NCI-H345 (cell line): ENCODE measurements around the gene TNRC18.
"Not testable (repeated sequence)": the region's sequence is repeated elsewhere in the genome, so short reads cannot be mapped to it uniquely, and the experiment has no call there.

Source experiments
- DNase-seq: peaks from one replicate; lab custom pipeline; 2025; lab: John Stamatoyannopoulos, UW

TNRC18 gene

DNA sequence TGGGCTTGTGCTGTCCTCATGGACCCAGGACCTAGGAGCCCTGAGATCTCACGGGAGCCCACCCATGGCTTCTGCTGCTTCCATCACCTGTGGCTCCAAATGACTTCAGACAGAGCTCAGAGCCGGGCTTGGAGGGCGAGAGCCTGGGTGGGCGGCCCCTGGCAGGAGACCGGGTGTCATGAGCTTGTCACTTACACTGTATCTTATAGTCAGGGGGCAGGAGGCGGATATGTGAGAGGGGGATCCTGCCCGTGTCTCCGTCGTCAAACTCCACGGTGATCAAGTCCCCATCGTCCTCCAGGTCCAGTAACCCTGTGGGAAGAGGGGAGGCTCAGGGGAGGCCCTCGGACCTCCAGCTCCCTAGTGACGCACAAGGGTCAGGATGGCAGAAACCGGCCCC, 107.9 kb downstream of the TNRC18 start:
- DNase-seq: no peak

DNA sequence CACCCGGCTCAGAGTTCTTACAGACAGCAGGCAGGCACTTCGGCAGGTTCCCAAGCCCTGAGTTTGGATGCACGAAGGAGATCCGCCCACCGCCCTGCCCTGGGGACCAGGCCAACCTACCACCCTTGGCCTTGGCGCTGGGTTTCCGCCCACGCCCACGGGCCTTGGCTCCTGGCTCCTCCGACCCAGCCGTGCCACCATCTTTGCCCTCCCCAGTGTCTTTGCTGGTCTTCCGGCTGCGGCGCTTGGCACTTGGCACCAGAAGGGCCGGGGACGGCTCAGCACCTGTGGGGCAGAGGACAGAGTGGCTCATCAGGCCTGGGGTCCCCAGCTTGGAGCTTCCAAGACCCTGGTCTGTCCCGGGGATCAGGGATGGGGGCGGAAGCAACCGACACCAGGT, 108.8 kb downstream of the TNRC18 start:
- no peak for DNase-seq

GRCh38 chr7:5313076-5313885, 110.4 kb downstream of the TNRC18 start:
- DNase-seq: not testable (repeated sequence)

GRCh38 chr7:5312276-5313070, 111.2 kb downstream of the TNRC18 start:
- DNase-seq: not testable (repeated sequence)

DNA sequence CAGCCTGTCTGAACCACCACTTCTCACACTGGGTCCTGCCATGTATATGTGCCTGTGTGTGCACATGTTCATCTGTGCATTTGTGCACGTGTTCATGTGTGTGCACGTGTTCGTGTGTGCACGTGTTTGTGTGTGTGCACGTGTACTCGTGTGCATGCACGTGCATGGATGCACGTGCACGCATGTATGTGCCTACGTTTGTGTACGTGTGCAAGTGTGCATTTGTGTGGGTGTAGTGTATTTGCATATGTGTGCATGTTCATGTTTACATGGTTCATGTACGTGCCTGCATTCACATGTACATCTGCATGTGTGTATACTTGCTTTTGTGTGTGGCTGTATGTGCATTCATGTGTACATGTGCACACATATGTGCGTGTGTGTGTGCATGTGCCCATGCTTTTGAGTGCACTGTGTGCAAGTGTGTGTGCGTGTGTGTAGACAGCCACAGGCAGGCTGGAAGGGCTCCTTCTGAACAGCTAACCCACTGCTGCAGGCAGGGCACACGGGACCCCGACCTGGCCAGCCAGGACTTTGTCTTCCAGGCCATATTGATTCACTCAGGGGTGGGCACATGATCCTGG, 112.7 kb downstream of the TNRC18 start:
- DNase-seq: no peak

- no peak for DNase-seq
Observed at GRCh38 chr7:5309146-5309545, 114.5 kb downstream of the TNRC18 start.

- not testable (repeated sequence) for DNase-seq
Observed at GRCh38 chr7:5307221-5308142, 116.2 kb downstream of the TNRC18 start.

GRCh38 chr7:5305050-5305449, 118.6 kb downstream of the TNRC18 start:
- not testable (repeated sequence) for DNase-seq

DNA sequence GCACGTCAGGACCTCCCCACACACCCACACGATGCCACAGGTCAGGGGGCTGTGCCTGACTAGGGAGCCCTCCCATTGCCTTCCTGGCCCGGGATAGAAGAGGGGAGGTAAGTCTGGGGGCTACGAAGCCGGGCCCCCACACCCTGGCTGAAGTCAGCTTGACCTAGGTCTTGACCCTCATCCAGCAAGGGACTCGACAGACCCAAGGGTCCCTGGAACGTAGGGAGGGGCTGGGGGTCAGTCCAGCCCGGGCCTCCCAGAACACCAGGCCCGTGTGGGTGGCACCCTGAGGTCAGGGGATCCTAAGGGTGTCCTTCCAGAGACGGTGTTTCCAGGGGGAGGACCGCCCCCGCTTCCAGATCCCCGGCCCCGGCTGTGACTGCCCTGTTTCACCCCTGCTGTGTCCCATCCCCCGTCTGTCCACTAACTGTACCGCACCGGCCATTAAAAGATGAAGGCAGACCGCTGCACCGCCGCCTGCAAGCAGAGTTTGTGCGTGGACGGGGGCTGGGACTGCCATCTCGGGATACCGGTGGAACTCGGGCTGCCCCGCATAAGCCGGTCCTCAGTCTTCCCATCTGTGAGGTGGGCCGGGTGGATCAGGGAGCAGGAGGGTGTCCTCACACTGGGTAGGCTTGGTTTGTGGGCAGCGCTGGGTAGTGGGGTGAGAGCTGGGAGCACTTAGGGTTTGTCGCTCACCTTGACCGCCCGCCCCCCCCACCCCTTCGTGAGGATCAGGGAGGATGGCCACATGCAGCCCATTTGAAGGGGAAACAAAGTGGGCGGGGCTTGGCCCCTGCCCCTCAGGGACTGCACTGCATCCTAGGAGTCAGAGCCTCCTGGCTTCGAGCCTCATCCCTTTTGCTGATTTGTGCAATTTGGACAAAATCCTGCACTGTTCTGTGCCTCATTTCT, 119.8 kb downstream of the TNRC18 start:
- DNase-seq: no peak

DNA sequence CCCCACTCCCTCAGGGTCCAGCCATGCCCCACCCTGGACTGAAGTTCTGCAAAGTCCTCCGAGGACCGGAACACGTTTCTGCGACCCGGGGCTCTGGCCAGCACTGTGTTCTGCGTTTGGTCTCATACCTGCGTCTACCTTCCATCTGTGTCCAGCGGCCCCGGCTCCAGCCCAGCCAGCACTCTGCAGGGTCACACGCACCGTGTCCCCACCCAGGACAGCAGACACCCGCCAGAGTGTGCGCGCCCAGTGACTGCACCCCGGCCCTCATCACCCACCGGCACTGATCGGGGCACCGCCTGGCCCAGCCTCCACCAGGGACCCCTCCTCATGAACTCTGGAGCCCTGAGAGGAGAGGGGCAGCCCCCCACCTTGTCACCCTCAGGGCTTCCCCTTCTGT, 120.6 kb downstream of the TNRC18 start:
- no peak for DNase-seq

DNA sequence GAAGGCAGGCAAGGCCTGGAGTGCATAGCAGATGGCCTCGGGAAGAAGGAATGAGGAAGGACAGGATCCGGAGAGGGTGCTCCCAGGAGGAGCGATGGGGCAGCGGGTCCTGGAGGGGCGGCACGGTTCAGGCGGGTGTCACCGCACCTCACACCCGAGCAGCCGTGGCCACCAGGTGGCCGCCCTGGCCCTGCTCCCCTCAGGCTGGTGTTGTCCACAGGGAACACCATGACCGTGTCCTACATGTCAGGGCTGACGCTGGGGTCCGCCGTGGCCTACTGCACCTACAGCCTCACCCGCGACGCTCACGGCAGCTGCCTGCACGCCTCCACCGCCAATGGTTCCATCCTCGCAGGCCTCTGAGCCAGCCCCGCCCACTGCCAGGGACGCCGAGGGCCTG, 121.1 kb downstream of the TNRC18 start:
- no peak for DNase-seq

- DNase-seq: no peak
Observed at GRCh38 chr7:5300366-5300765, 123.3 kb downstream of the TNRC18 start.

DNA sequence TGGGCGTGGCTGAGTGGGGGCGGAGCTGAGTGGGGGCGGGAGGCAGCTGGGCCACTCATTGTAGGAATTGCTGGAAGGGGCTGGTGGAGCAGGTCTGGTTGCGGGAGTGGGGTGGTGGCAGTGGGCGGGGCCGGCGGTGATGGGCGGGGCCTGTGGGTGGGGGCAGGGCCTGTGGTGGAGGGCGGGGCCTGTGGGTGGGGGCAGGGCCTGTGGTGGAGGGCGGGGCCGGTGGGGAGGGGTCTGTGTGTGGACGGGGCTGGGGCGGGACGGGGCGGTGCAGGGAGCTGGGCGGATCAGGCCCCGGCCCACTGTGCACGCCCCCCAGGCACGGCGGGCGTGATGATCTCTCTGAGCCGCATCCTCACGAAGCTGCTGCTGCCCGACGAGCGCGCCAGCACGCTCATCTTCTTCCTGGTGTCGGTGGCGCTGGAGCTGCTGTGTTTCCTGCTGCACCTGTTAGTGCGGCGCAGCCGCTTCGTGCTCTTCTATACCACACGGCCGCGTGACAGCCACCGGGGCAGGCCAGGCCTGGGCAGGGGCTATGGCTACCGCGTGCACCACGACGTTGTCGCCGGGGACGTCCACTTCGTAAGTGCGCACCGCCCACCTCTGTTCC, 126.9 kb downstream of the TNRC18 start:
- DNase-seq: no peak

- DNase-seq: no peak
Observed at GRCh38 chr7:5296015-5296610, 127.5 kb downstream of the TNRC18 start.

DNA sequence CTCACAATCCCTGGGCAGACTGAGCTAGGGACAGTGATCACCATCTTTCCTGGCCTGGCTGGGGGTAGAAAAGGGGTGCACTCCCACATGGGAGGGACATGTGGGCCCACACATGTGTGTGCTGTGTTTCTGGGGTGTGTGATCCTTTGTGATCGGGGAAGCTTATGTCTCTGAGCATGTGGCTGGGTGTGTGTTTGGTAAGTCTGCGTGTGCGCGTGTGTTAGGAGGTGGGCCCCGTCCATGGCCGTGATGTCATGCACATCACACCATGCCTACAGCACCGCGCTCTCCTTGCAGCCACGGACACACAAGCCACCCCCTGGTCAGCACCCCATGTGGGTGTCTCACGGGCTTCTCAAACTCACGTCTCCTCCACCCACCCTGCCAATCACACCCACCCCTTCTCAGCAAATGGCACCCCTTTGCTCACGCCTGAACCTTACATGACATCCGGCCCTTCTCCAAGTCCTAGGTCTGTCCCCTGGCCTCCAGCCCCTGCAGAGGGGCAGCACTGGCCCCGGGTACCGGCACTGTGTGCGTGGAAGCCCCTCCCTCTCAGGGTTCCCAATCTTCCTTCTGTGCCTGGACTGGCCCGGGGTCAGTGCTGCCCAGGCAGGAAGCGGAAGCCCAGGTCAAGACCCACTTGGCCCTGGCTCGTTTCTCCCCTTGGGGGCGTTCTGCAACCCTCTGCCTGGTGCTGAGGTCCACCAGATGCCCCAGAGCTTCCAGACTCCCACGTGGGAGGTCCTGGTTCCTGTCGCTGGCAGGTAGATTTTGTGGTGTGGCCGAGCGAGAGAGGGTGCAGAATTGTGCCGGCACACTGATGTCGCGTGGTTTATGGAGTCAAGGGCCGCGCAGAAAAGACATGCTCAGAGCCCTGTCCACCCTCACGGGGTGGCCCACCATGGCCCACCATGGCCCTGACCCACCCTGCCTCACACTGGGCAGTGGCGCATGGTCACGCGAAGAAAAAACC, 128.3 kb downstream of the TNRC18 start:
- no peak for DNase-seq

GRCh38 chr7:5294169-5294987, 129.3 kb downstream of the TNRC18 start:
- DNase-seq: no peak

DNA sequence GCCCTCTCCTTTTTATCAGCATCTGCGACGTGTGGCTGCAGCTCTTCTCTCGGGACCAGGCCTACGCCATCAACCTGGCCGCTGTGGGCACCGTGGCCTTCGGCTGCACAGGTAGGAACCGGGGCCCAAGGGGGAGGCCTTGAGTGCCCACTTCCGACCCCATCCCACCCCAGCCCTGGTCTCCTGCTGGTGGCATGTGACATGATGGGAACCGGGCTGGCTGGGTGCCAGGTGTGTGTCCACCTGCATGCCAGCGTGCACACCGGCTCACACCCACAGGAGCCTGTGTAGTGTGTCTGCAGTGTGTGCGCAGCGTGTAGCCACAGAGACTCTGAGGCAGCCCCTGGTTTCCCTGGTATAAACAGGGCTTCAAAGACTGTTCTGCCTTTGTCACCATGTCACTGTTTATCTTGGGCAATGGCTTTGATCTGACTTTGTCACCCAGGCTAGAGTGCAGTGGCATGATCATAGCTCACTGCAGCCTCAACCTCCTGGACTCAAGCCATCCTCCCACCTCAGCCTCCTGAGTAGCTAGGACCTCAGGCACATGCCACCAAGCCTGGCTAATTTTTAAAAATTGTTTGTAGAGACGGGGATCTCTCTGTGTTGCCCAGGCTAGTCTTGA, 131.8 kb downstream of the TNRC18 start:
- DNase-seq: not testable (repeated sequence)
